Fibroblast of skin of left biceps (primary cell): ENCODE results near the gene KMT2C.
"Not testable (repeated sequence)": the region's sequence is repeated elsewhere in the genome, so short reads cannot be mapped to it uniquely, and the experiment has no call there.

ENCODE experiments used
- DNase-seq, 2 experiments: peaks; one replicate each; pipeline ENCODE4 v3.0.0-alpha.2; 2013; ENCODE audit warnings: low read depth in 2 of 2

The KMT2C gene

DNA sequence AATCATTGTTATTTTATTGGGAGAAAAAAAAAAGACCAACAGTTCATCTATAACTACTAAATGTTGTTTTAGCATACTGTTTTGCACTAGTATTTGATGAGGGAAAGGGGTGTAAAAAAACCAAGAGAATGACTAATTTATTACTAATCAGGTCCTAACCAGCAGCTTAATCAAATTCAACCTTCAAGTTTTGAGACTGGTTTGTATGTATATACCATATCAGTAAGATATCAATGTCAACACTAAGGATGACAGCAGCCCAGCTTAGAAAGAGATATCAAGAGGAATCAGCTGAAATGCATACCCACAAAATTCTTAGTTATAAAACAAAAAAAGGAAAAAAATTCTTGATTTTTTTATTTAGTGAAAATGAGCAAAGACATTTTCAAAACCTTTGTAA lies 122.6 kb downstream of the KMT2C start:
- DNase-seq, result no peak

DNA sequence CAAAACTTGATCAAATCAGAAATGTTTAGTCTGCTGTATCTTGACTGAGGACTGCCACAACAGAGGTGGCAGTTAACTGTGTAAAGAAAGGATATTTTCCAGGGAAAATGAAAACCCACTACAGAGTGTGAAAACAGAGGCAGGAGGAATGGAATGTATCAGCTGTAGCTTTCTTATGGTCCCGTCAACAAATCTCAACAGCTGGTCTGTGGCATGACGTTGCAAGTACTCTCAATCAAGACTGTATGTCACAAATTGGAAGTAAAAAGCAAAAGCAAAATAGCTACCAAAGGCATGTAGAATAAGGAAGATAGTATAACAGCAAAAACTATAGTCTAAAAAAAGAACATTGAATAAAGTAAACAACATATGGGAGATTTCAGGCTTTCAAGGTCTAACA lies 123.5 kb downstream of the KMT2C start:
- DNase-seq, result peak in 1 of 2 experiments; percentile 2

DNA sequence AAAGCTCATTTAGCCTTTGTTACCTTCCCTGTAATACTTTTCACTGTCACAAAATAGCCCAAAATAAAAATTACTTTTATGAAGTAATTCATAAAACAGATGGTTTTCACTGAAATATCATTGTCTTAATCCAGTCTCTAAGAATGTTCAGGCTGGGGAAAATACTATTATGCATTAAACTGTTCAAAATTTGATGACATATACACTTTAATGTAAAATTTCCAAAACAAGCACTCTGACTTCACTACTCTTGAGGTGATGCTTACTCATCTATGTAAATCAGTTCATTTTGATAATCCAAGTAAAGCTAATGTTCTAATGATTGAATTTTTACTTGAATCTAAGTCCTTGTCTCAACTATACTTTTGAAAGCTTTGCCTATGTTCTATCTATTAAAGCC lies 127.9 kb downstream of the KMT2C start:
- DNase-seq, result no peak

DNA sequence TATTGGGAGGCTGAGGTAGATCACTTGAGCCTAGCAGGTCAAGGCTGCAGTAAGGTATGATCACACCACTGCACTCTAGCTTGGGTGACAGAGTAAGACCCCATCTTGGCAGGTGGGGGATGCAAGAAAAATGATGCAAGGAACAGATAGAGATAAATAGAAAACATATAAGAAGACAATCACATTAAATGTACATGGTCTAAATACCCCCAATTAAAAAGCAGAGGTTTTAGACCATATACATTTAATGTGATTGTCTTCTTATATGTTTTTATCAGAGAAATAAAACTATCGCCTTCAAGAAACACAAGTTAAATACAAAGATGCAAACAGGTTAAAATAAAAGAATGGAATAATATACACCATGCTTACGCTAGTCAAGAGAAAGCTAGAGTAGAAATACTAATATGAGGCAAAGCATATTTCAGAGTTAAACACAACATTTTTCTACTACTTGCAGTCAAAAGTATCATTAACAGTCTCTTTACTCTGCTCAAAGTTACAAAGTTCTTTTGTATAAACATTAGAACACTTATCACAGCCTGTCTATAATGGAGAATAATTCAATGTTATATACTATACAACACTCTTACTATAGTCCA lies 136.2 kb downstream of the KMT2C start:
- not testable (repeated sequence) for DNase-seq

DNA sequence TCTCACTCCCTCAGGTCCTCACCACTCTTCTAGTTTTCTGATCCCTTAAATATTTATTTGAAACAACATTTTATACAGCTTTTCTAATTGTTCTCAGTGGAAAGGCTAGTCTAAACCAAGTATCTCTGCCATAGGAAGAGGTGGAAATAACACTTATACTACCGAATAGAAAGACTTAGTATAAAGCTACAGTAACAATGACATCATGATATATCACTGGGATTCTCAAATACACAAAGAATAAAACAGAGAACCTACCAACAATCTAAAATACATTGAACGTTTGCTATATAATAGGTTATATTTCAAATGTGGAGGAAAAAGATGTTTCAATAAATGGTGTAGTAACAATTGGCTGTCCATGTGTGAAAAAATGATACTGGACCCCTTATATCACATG lies 142.9 kb downstream of the KMT2C start:
- no peak for DNase-seq

DNA sequence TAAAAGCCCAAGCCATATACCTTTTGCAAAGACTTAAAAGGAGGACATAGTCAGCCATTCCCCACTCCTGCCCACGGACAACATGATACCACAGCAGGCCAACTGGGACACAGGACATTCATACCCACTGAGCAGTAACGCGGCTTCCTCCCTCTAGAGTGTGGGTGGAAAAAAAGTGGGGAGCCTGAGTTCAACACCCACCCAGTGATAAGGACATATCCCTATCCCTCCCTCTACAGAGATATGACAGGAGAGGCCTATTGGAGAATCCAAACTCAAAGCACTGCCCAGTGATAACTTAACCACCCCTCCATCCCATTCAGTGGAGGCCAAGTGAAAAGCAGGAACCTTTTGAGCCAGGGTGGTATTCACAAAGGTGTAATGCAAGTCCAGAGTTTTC lies 148.8 kb downstream of the KMT2C start:
- not testable (repeated sequence) for DNase-seq

DNA sequence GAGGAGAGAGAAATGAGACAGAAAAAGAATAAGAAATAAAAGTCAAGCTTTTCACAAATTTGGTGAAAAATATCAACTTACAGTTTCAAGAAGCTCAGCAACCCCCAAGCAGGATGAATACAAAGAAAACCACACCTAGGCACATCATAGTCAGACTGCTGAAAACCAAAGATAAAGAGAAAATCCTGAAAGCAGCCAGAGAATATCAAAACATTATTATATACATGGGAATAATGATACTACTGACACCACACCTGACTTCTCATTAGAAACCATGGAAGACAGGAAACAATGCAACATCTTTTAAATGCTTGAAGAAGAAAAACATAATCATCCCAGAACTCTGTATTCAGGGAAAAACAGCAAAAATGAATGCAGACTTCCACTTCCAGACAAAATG lies 149.6 kb downstream of the KMT2C start:
- not testable (repeated sequence) for DNase-seq

DNA sequence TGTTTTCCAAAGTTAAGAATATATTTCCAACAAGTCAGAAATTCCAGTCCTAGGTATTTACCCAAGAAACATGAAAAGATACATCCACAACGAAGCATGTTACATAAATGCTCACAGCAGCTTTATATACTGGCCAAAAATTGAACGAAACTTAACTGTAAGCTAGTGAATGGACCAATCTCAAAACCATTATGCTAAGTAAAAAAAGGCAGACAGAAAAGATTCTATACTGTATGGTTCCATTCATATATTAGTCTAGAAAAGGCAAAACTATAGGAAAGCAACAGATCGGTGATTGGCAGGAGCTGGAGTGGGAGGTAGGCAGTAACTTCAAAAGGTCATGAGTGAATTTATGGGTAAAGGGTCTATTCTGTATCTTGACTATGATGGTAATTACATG lies 150.8 kb downstream of the KMT2C start:
- DNase-seq, result not testable (repeated sequence)

DNA sequence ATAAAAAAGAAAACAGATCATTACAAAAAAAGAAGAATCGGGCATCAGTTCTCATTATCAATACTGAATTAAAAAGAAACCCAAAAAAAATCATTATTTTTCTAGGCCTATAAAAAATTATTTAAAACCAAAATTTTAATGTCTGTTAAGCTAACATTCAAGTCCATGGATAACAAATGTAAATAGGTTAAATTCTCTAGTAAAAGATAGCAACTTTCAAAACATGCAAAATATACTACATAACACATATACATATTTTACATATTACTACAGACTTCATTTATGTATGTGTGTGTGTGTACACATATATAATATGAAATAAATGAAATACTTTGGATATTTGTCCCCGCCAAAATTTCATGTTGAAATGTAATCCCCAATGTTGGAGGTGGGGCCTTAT lies 158.1 kb downstream of the KMT2C start:
- not testable (repeated sequence) for DNase-seq

DNA sequence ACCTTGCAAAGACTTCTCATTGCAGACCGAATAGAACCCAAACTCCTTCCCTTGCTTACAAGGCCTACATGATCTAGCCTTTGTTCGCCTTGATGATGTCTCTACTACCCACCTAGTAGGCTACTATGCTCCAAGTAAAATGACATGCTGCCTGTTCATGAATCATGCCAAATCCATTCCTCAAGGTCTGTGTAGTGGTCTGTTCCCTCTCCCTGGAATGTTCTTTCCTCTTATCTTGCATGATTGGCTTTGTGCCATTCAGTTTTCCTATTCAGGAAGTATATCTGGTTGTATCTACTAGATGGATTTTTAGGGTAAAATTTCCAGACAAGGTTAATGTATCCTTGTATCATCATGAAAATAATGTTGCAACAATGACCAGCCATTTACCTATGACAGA lies 165.4 kb downstream of the KMT2C start:
- peak in 1 of 2 experiments; percentile 6 for DNase-seq

DNA sequence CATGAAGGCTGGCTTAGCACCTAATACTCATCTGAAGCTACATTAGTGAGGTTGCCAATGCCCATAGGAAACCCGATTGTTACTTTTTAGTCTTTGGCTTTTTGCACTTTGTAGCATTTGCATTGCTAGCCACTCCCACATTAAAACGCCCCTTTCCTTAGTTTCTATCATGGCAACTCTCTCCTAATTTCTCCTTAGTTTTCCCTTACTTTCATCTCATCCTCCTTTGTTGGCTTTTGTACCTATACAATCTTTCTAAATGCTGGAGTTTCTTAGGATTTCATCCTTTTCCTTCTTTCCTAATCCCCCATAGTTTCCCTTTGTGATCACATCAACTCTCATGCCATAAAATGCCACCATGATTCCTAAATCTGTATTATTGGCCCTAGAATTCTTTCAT lies 168.9 kb downstream of the KMT2C start:
- DNase-seq, result not testable (repeated sequence)

DNA sequence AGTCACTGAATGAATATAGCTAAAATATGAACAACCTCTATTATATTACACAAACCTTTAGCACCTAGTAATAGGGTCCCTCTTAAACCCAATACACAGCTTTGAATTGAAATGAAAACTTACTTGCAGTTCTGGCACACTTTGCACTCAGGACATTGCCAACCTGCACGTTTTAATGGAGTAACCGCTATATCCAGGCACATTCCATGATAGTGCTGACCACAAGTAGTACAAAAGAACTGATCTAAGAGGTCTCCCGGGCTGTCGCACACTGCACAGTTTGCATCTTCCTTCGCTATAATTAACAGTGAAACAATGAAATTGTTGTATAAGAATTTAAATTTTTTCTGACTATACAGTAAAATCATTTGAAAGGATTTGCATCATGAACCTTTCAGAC lies 170.9 kb downstream of the KMT2C start:
- DNase-seq, result not testable (repeated sequence)

DNA sequence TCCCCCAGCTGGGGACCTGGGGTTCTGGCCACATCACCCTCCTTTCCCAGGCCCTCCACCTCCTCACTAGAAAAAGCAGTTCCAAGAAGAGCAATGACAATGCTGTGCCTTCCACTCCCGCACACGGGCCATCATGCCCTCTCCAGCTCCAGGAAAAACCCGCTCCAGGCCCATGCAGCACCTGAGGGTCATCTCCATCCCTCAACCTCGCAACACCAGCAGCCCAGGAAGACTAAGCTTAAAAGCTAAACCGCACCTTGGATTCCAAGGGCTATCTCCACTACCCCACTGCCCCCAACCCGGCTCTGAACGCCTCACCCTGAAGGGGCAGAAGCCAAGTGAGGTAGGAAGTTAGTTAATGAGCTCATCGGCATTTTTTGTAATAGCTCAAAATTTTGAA lies 173.7 kb downstream of the KMT2C start:
- not testable (repeated sequence) for DNase-seq

DNA sequence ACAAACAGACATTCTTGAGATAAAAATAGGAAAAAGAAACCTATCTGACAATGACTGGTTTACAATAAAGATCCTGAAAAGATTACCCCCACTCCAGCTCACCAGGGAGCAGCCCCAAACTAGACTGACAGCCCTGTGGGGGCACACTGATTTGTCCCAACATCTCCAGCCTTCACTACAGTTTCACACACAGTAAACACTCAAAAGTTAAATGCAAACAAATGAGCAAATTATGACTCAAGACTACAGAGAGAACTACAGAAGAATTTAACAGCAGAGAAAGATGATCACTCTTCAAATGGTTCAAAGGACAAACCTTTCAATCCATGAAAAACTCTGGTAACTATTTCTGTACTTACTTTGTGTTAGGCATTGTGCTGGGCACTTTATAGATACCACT lies 176.2 kb downstream of the KMT2C start:
- not testable (repeated sequence) for DNase-seq

DNA sequence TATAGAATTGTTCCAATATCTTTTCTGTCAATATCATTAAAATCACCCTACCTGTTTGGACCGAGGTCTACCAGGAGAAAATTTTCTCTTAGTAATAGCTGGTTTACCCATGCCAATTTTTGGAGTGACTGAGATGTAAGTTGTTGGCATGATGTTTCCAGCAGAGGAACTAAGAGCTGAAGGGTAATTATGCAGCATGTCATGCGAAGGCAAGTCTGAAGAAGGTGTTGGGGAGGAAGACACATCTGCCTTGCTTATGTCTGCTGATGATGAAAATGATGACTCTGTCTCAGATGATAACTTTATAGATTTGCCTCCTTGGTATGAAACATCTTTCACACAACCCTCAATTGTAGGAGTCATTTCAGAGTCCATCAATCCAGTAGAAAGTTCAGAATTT lies 188.0 kb downstream of the KMT2C start:
- not testable (repeated sequence) for DNase-seq

DNA sequence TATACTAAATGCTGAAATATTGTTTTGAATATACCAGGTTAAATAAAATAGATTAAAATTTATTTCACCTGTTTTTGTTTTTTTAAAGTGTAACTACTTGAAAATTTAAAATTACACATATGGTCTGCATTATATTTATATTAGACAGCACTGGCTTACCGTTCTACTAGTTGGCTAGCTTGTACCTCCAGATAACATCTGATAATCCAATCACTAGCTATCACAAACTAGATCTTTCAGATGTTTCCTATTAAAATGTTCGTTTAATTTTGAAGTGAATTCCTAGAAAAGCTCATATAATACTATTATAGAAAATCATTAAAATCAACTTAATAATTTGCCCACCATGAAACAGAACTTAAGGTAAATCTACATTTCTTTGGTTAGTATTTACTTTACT lies 190.4 kb downstream of the KMT2C start:
- DNase-seq, result not testable (repeated sequence)

DNA sequence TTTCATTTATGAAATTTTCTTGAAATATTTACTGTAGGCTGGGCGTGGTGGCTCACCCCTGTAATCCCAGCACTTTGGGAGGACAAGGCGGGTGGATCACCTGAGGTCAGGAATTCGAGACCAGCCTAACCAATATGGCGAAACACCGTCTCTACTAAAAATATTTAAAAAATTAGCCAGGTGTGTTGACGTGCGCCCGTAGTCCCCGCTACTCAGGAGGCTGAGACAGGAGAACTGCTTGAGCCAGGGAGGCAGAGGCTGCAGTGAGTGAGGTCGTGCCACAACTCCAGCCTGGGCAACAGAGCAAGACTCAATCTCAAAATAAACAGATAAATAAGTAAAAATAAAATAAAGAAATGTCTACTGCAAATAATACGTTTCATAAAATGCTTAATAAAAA lies 192.3 kb downstream of the KMT2C start:
- not testable (repeated sequence) for DNase-seq

DNA sequence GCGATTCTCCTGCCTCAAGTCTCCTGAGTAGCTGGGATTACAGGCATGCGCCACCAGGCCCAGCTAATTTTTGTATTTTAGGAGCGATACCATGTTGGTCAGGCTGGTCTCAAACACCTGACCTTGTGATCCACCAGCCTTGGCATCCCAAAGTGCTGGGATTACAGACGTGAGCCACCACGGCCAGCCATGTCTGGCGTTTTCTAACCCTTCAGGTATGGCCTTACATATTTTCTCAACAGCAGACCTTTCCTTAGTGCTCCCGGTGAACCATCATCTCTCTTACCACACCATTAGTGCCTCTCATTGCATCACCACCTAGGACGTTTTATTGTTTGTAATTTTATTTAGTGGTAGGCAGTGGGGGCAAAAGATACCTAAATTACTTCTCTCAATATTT lies 194.5 kb downstream of the KMT2C start:
- not testable (repeated sequence) for DNase-seq

DNA sequence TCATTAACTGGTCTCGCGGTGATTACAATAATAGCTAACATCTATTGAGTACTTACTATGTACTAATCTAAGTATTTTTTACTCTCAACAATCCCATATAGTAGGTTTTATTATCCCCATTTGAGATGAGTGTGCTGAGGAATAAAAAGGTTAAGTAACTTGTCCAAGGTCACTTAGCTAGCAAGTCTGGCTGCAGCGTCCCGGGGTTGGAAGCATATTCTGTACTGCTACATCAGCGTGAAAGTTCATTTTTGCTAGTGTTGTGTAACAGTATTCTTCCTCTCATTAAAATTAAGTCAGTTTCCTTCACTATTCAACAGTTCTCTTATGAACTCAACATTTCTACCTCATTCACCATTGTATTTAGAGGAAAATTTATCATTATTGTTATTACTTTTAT lies 199.5 kb downstream of the KMT2C start:
- not testable (repeated sequence) for DNase-seq

DNA sequence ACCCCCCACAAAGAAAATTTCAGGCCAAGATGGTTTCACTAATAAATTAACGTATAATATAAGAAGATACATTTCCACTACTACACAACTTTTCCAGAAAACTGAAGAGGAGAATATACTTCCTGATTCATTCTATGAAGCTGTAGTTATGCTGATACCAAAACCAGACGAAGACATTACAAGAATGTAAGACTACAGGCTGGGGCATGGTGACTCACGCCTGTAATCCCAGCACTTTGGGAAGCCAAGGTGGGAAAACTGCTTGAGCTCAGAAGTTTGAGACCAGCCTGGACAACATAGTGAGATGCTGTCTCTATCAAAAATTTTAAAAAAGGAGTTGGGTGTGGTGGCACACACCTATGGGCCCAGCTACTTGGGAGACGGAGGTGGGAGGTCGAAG lies 201.4 kb downstream of the KMT2C start:
- DNase-seq, result peak; percentile 1 to 9

DNA sequence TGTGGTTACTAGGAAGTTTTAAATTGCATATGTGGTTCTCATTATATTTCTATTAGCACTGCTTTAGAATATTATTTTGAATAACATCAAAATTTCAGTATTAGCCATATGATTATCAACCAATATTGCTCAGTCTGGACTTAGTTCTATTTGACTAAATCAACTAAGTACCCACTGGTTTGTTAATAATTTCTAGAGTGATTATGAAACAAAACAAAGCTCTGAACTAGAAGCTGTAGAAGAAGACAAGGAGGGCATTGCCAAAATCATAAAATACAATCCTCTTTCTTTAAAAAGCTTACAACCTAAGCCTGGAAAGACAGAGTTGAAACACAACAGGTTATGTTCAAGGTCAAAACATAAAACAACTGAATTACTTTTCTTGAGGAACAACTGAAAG lies 204.7 kb downstream of the KMT2C start:
- no peak for DNase-seq

DNA sequence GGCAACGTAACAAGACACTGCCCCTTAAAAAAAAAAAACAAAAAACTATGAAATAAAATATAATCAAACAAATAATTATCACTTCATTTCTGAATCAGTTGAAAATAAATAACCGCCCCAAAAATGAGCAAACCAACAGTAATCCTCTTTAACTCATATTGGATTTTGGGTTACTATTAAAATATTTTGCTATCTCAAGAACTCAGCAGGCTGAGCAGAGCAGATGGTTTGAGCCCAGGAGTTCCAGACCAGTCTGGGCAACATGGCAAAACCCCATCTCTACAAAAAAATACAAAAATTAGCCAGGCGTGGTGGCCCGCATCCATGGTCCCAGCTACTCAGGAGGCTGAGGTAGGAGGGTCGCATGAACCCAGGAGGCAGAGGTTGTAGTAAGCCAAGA lies 216.2 kb downstream of the KMT2C start:
- not testable (repeated sequence) for DNase-seq

DNA sequence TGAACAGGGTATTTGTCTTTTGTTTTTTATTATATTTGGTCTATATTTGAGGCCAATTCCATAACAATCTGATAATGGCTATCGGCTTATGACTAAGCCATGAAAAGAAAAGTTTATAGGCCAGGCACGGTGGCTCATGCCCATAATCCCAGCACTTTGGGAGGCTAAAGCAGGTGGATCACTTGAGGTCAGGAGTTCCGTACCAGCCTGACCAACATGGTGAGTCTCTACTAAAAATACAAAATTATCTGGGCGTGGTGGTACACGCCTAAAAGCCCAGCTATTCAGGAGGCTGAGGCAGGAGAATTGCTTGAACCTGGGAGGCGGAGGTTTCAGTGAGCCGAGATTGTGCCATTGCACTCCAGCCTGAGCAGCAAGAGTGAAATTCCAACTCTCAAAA lies 227.0 kb downstream of the KMT2C start:
- DNase-seq, result not testable (repeated sequence)

DNA sequence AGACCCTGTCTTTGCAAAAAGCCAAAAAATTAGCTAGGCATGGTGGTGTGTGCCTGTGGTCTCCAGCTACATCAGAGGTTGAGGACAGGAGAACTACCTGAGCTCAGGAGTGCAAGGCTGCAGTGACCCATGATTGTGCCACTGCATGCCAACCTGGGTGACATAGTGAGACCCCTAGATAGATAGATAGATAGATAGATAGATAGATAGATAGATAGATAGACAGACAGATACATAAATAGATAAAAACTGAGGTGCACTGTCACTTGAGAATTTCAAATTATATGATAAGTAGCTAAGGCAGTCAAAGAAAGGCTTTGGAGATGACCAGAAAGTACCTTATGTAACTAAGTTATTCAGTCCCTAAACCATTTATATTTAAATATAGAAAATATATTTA lies 231.4 kb downstream of the KMT2C start:
- not testable (repeated sequence) for DNase-seq
